SK-N-SH treated with all-trans-retinoic acid at 6 μM for 48 hours (cell line): ENCODE results near the gene CSN1S1.

Experiments used
- ATAC-seq: fragments of 200-7000 bp; cut with Tn5 transposase; 3 replicates; pipeline ENCODE4 v1.9.1; 2020; ENCODE audit warnings: mild to moderate bottlenecking, moderate library complexity
- BACH2 ChIP-seq: fragments of 250-450 bp; sonication (Bioruptor Pico); IDR thresholded peaks from 2 replicates; pipeline ENCODE4 v1.9.0; 2021; ENCODE audit warnings: mild to moderate bottlenecking, borderline replicate concordance
- CSDC2 ChIP-seq: fragments of 250-450 bp; sonication (Bioruptor Pico); IDR thresholded peaks from 2 replicates; pipeline ENCODE4 v1.5.0; 2020; ENCODE audit warnings: mild to moderate bottlenecking, moderate library complexity
- GLIS3 ChIP-seq: fragments of 250-450 bp; sonication (Bioruptor Pico); IDR thresholded peaks from 2 replicates; pipeline ENCODE4 v1.5.0; 2020; ENCODE audit warnings: mild to moderate bottlenecking, moderate library complexity
- ISL1 ChIP-seq: fragments of 250-450 bp; sonication (Bioruptor Pico); IDR thresholded peaks from 2 replicates; pipeline ENCODE4 v2.1.2; 2022; ENCODE audit warnings: mild to moderate bottlenecking, moderate library complexity
- PPARA ChIP-seq: fragments of 250-450 bp; sonication (Bioruptor Pico); IDR thresholded peaks from 2 replicates; pipeline ENCODE4 v1.5.0; 2020; ENCODE audit warnings: mild to moderate bottlenecking, borderline replicate concordance
- RARB ChIP-seq: fragments of 250-450 bp; sonication (Bioruptor Pico); IDR thresholded peaks from 2 replicates; pipeline ENCODE4 v1.8.0; 2021; ENCODE audit warnings: mild to moderate bottlenecking, moderate library complexity
- SNAI2 ChIP-seq: fragments of 250-450 bp; sonication (Bioruptor Pico); IDR thresholded peaks from 2 replicates; pipeline ENCODE4 v1.5.0; 2020; ENCODE audit warnings: mild to moderate bottlenecking, moderate library complexity
- TCF4 ChIP-seq: fragments of 250-450 bp; sonication (Bioruptor Pico); IDR thresholded peaks from 2 replicates; pipeline ENCODE4 v1.8.0; 2021; ENCODE audit warnings: mild to moderate bottlenecking, moderate library complexity, borderline replicate concordance
- ZFP3 ChIP-seq: fragments of 250-450 bp; sonication (Bioruptor Pico); IDR thresholded peaks from 2 replicates; pipeline ENCODE4 v1.5.0; 2020; ENCODE audit warnings: mild to moderate bottlenecking, moderate library complexity
- ZFP30 ChIP-seq: fragments of 450-650 bp; formaldehyde crosslinking; IDR thresholded peaks from 2 replicates; pipeline ENCODE4 v1.5.0; 2022; ENCODE audit warnings: mild to moderate bottlenecking, moderate library complexity
- ZNF565 ChIP-seq: fragments of 450-650 bp; formaldehyde crosslinking; conservative IDR thresholded peaks from 2 replicates; pipeline ENCODE4 v1.5.0; 2020; ENCODE audit warnings: low read depth, mild to moderate bottlenecking, moderate library complexity
- ZNF70 ChIP-seq: fragments of 450-650 bp; formaldehyde crosslinking; IDR thresholded peaks from 2 replicates; pipeline ENCODE4 v1.5.0; 2020; ENCODE audit warnings: mild to moderate bottlenecking, moderate library complexity
- ZNF8 ChIP-seq: fragments of 450-650 bp; formaldehyde crosslinking; IDR thresholded peaks from 2 replicates; pipeline ENCODE4 v1.5.0; 2020; ENCODE audit warnings: mild to moderate bottlenecking, moderate library complexity
- TF ChIP-seq, protein P1 (sequence below): fragments of 250-450 bp; sonication (Bioruptor Pico); IDR thresholded peaks from 2 replicates; pipeline ENCODE4 v1.5.0; 2020; ENCODE audit warnings: mild to moderate bottlenecking, moderate library complexity
- TF ChIP-seq, protein P2 (sequence below): fragments of 250-450 bp; sonication (Bioruptor Pico); IDR thresholded peaks from 2 replicates; pipeline ENCODE4 v1.5.1; 2021; ENCODE audit warnings: mild to moderate bottlenecking, moderate library complexity
- TF ChIP-seq, protein P3 (sequence below): fragments of 250-450 bp; sonication (Bioruptor Pico); IDR thresholded peaks from 2 replicates; pipeline ENCODE4 v1.5.1; 2020; ENCODE audit warnings: low read depth, mild to moderate bottlenecking, moderate library complexity

The CSN1S1 gene

DNA sequence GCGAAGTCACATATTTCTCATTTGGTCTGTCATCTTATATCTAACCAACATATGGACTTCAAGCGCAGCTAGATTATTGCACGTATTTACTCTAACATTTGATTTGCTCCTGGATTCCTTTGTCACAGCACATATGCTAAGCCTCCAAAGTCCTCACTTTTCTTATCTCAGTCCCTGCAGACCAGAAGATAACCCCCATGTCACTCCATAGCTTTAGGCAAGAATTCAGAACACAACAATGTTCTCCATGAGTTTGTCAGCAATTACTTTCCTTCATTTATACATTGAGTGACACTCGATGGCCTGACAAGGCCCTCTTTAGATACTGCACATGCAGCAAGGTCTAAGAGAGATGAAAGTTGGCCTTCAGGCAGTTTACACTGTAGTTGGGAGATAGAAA is 60.1 kb downstream of the CSN1S1 start:
- ATAC-seq, result no peak
- TF ChIP-seq, protein P1, sequence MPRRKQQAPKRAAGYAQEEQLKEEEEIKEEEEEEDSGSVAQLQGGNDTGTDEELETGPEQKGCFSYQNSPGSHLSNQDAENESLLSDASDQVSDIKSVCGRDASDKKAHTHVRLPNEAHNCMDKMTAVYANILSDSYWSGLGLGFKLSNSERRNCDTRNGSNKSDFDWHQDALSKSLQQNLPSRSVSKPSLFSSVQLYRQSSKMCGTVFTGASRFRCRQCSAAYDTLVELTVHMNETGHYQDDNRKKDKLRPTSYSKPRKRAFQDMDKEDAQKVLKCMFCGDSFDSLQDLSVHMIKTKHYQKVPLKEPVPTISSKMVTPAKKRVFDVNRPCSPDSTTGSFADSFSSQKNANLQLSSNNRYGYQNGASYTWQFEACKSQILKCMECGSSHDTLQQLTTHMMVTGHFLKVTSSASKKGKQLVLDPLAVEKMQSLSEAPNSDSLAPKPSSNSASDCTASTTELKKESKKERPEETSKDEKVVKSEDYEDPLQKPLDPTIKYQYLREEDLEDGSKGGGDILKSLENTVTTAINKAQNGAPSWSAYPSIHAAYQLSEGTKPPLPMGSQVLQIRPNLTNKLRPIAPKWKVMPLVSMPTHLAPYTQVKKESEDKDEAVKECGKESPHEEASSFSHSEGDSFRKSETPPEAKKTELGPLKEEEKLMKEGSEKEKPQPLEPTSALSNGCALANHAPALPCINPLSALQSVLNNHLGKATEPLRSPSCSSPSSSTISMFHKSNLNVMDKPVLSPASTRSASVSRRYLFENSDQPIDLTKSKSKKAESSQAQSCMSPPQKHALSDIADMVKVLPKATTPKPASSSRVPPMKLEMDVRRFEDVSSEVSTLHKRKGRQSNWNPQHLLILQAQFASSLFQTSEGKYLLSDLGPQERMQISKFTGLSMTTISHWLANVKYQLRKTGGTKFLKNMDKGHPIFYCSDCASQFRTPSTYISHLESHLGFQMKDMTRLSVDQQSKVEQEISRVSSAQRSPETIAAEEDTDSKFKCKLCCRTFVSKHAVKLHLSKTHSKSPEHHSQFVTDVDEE (CRISPR knock-in tag), result no peak
- TF ChIP-seq, protein P2, sequence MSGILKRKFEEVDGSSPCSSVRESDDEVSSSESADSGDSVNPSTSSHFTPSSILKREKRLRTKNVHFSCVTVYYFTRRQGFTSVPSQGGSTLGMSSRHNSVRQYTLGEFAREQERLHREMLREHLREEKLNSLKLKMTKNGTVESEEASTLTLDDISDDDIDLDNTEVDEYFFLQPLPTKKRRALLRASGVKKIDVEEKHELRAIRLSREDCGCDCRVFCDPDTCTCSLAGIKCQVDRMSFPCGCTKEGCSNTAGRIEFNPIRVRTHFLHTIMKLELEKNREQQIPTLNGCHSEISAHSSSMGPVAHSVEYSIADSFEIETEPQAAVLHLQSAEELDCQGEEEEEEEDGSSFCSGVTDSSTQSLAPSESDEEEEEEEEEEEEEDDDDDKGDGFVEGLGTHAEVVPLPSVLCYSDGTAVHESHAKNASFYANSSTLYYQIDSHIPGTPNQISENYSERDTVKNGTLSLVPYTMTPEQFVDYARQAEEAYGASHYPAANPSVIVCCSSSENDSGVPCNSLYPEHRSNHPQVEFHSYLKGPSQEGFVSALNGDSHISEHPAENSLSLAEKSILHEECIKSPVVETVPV, result no peak
- TF ChIP-seq, protein P3, sequence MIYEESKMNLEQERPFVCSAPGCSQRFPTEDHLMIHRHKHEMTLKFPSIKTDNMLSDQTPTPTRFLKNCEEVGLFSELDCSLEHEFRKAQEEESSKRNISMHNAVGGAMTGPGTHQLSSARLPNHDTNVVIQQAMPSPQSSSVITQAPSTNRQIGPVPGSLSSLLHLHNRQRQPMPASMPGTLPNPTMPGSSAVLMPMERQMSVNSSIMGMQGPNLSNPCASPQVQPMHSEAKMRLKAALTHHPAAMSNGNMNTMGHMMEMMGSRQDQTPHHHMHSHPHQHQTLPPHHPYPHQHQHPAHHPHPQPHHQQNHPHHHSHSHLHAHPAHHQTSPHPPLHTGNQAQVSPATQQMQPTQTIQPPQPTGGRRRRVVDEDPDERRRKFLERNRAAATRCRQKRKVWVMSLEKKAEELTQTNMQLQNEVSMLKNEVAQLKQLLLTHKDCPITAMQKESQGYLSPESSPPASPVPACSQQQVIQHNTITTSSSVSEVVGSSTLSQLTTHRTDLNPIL, result no peak
- TF ChIP-seq ZFP30 (CRISPR knock-in tag), result no peak
- no peak for TF ChIP-seq SNAI2 (CRISPR knock-in tag)
- TF ChIP-seq ZNF70, result no peak
- no peak for TF ChIP-seq TCF4 (CRISPR knock-in tag)
- TF ChIP-seq ZNF8, result no peak
- no peak for TF ChIP-seq GLIS3 (CRISPR knock-in tag)
- TF ChIP-seq PPARA, result no peak
- TF ChIP-seq ISL1 (CRISPR knock-in tag), result no peak

DNA sequence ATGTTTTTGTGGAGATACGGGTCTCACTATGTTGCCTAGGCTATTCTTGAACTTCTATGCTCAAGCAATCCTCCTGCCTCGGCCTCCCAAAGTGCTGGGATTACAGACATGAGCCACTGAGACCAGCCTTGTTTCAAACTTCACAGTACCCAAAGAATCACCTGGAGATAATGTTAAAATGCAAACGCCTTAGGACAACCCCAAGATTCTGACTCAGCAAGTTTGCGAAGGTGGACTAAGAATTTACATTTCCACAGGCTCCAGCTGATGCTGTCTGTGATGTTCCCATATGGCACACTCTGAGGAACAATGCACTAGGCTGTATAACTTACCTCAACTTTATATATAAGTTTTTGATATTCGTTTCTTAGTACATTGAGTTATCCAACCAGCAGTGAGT is 63.9 kb downstream of the CSN1S1 start:
- TF ChIP-seq SNAI2 (CRISPR knock-in tag) (no peak), BACH2 (CRISPR knock-in tag) (no peak), ZNF565 (CRISPR knock-in tag) (no peak)
- ATAC-seq, result no peak

DNA sequence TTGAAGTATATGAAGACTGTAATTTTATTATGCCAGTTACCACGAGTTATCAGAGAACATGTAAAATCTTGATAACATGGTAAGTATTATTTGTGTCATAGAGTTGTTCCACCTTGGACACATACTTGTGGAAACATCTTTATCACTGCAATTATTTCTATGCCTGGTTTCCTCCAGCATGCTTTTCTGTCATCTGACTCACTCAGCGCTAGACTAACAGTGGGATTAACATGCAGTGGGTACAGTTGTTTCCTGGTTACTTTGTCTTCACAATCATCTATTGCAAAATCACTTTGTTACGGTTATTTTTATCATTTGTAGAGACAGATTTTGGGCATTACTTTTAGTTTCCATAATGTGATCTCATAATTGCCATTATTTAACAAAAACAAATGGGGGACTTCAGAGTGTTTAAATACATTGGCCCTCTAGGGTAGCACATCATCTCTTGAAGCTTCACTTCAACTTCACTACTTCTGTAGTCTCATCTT is 64.7 kb downstream of the CSN1S1 start, which contains the start of gene STATH:
Gene STATH (plus strand): TSS at position 441 of the 491 bp plus-strand sequence. CDS start 2,472 bp downstream, outside the sequence.
- TF ChIP-seq, protein P1 (CRISPR knock-in tag), result no peak
- TF ChIP-seq ZFP3 (CRISPR knock-in tag), result no peak
- TF ChIP-seq, protein P2, result no peak
- no peak for TF ChIP-seq CSDC2 (CRISPR knock-in tag)
- no peak for TF ChIP-seq PPARA
- TF ChIP-seq RARB (CRISPR knock-in tag), result no peak

More for the DNA sequence above, 64.7 kb downstream of the CSN1S1 start, which contains the start of gene STATH:
- ATAC-seq, result no peak
